Measurements from ENCODE around the gene GORASP1. TPM values are rescaled to one million over a fixed set of nuclear protein-coding genes. Genes with fewer than 3 reads are reported as not detected.
A peak's percentile ranks its signal among the peaks of the same experiment; 100 is the strongest.

GORASP1 gene
- total and polyA plus RNA-seq, 2 donors (not counting 1 experiment from before 2014, with no cell fraction given), result 32.1 to 37.5 TPM

DNA sequence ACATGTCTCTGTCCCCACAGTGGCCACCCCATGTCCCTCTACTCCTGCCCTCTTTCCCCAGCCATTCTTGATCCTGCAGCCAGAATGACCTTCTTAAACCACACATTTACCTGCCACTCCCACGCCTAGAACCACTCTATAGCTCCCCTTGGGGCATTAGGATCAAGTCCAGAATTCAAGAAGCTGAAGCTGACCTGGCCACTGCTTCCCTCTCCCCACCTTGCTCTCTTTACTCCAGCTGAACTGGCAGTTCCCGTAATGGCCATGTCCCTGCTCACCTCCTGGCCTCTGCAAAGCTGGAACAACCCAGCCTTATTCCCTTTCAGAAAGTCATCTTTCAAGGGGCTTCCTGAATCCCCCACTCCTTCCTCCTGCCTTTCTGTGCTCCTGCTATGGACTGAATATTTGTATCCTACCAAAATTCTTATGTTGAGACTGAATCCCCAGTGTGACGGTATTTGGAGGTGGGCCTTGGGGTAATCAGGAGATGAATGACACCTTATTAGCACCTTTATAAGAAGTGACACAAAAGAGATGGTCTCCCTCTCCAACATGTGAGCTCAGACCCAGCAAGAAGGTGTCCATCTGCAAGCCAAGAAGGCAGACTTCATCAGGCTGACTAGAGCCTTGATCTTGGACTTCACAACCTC, 42.2 kb upstream of the GORASP1 start:
- H3K27ac ChIP-seq (ENCODE audit: insufficient read depth, low read length), result no peak overlapping the region
- no peak overlapping the region for H3K4me2 ChIP-seq (ENCODE audit: extremely low read depth, insufficient read depth, low read length)
- H3K36me3 ChIP-seq (ENCODE audit: control insufficient read depth, insufficient read depth, low read length), result peaks cover 9% of the 10 kb centered on the region
- no peaks in the 10 kb centered on the region for H4K20me1 ChIP-seq (ENCODE audit: control insufficient read depth, extremely low read depth, insufficient read depth, low read length)
- TF ChIP-seq EZH2 (IDR thresholded peaks at IDR 0.05; ENCODE audit: low read length, missing control alignments), result no peak
- TF ChIP-seq, protein P1, sequence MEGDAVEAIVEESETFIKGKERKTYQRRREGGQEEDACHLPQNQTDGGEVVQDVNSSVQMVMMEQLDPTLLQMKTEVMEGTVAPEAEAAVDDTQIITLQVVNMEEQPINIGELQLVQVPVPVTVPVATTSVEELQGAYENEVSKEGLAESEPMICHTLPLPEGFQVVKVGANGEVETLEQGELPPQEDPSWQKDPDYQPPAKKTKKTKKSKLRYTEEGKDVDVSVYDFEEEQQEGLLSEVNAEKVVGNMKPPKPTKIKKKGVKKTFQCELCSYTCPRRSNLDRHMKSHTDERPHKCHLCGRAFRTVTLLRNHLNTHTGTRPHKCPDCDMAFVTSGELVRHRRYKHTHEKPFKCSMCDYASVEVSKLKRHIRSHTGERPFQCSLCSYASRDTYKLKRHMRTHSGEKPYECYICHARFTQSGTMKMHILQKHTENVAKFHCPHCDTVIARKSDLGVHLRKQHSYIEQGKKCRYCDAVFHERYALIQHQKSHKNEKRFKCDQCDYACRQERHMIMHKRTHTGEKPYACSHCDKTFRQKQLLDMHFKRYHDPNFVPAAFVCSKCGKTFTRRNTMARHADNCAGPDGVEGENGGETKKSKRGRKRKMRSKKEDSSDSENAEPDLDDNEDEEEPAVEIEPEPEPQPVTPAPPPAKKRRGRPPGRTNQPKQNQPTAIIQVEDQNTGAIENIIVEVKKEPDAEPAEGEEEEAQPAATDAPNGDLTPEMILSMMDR (conservative IDR thresholded peaks at IDR 0.05 in 1 of 2, IDR thresholded peaks at IDR 0.05 in 1 of 2; ENCODE audit: low read depth in 1 of 2, low read length in 2 of 2), result no peak
- no peak overlapping the region for H3K9ac ChIP-seq (ENCODE audit: insufficient read depth, low read length)
- peaks cover 57% of the 10 kb centered on the region for H3K4me1 ChIP-seq (ENCODE audit: control insufficient read depth, extremely low read depth, insufficient read depth, low read length)
- H3K9me3 ChIP-seq (ENCODE audit: control insufficient read depth, insufficient read depth, low read depth, low read length), result no peaks in the 10 kb centered on the region
- DNase-seq (ENCODE audit: low read depth in 2 of 2), result no peak
- no peak overlapping the region for H3K4me3 ChIP-seq (replicated peaks in 1 of 4; ENCODE audit: control extremely low read depth in 1 of 4, insufficient read depth in 1 of 4, low read depth in 3 of 4, low read length in 4 of 4)
- no peak overlapping the region for H2AFZ ChIP-seq (ENCODE audit: low read length)
- H3K27me3 ChIP-seq (ENCODE audit: control insufficient read depth, insufficient read depth, low read length), result no peaks in the 10 kb centered on the region
- H3K79me2 ChIP-seq (ENCODE audit: control insufficient read depth, insufficient read depth, low read length), result peaks cover 55% of the 10 kb centered on the region

DNA sequence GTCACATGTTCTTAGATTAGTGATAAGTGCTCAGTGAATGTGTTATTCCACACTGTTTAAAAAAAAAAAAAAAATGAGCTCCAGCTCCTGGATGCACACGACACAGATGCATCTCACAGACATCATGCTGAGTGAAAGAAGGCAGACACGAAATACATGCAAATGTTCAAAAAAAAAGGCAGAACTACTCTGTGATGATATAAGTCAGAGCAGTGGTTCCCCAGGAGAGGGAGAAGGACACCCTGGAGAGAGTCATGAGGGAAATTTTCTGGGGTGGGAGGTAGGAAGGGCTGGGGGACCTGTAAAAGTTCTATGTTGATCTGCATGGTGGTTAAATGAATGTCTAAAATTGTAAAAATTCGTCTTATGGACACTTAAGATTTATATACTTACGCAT, 41.6 kb upstream of the GORASP1 start:
- H4K20me1 ChIP-seq (ENCODE audit: control insufficient read depth, extremely low read depth, insufficient read depth, low read length), result no peaks in the 10 kb centered on the region
- no peaks in the 10 kb centered on the region for H3K9me3 ChIP-seq (ENCODE audit: control insufficient read depth, insufficient read depth, low read depth, low read length)
- no peaks in the 10 kb centered on the region for H3K27me3 ChIP-seq (ENCODE audit: control insufficient read depth, insufficient read depth, low read length)
- no peak overlapping the region for H3K9ac ChIP-seq (ENCODE audit: insufficient read depth, low read length)
- H3K27ac ChIP-seq (ENCODE audit: insufficient read depth, low read length), result no peak overlapping the region
- no peak overlapping the region for H2AFZ ChIP-seq (ENCODE audit: low read length)
- TF ChIP-seq, protein P1 (conservative IDR thresholded peaks at IDR 0.05 in 1 of 2, IDR thresholded peaks at IDR 0.05 in 1 of 2; ENCODE audit: low read depth in 1 of 2, low read length in 2 of 2), result no peak
- TF ChIP-seq EZH2 (IDR thresholded peaks at IDR 0.05; ENCODE audit: low read length, missing control alignments), result no peak
- peak overlapping the region; percentile 33 for H3K4me2 ChIP-seq (ENCODE audit: extremely low read depth, insufficient read depth, low read length)
- H3K36me3 ChIP-seq (ENCODE audit: control insufficient read depth, insufficient read depth, low read length), result peaks cover 12% of the 10 kb centered on the region
- no peak overlapping the region for H3K4me3 ChIP-seq (replicated peaks in 1 of 4; ENCODE audit: control extremely low read depth in 1 of 4, insufficient read depth in 1 of 4, low read depth in 3 of 4, low read length in 4 of 4)
- H3K4me1 ChIP-seq (ENCODE audit: control insufficient read depth, extremely low read depth, insufficient read depth, low read length), result peaks cover 55% of the 10 kb centered on the region
- peaks cover 55% of the 10 kb centered on the region for H3K79me2 ChIP-seq (ENCODE audit: control insufficient read depth, insufficient read depth, low read length)
- no peak for DNase-seq (ENCODE audit: low read depth in 2 of 2)

DNA sequence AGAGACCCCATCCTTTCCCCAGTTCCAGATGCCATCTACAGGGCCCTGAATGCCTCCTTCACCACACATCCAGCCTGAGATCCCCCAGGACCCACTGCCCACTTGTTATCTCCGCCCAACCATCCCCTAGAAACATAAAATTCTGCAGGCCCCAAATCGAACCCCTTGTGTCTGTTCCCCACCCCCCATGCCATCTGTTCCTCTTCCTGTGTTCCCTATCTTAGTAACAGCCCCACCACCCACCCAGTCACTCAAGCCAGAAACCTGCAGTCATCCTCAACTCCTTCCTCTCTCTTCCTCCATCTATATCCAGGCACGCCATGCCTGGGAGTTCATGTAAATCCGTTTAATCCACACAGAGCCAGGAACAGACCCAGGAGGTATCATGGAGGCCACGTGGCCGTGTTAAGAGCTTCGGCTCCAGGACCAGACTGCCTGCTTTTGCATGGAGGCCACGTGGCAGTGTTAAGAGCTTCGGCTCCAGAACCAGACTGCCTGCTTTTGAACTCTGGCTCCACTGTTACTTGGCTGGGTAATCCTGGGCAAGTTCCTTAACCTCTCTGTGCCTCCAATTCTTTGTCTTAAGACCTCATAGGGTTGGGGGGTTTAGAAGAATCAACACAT, 41.1 kb upstream of the GORASP1 start:
- no peak for DNase-seq (ENCODE audit: low read depth in 2 of 2)
- Histone ChIP-seq H3K9me3 (ENCODE audit: control insufficient read depth, insufficient read depth, low read depth, low read length) (no peaks in the 10 kb centered on the region), H4K20me1 (ENCODE audit: control insufficient read depth, extremely low read depth, insufficient read depth, low read length) (no peaks in the 10 kb centered on the region), H3K36me3 (ENCODE audit: control insufficient read depth, insufficient read depth, low read length) (peaks cover 17% of the 10 kb centered on the region), H3K4me1 (ENCODE audit: control insufficient read depth, extremely low read depth, insufficient read depth, low read length) (peaks cover 55% of the 10 kb centered on the region), H3K79me2 (ENCODE audit: control insufficient read depth, insufficient read depth, low read length) (peaks cover 56% of the 10 kb centered on the region), H3K9ac (ENCODE audit: insufficient read depth, low read length) (no peak overlapping the region), H3K4me2 (ENCODE audit: extremely low read depth, insufficient read depth, low read length) (peak overlapping the region; percentile 33), H3K27me3 (ENCODE audit: control insufficient read depth, insufficient read depth, low read length) (no peaks in the 10 kb centered on the region), H3K27ac (ENCODE audit: insufficient read depth, low read length) (peak overlapping the region; percentile 88), H3K4me3 (replicated peaks in 1 of 4; ENCODE audit: control extremely low read depth in 1 of 4, insufficient read depth in 1 of 4, low read depth in 3 of 4, low read length in 4 of 4) (no peak overlapping the region), H2AFZ (ENCODE audit: low read length) (no peak overlapping the region)
- TF ChIP-seq, protein P1 (conservative IDR thresholded peaks at IDR 0.05 in 1 of 2, IDR thresholded peaks at IDR 0.05 in 1 of 2; ENCODE audit: low read depth in 1 of 2, low read length in 2 of 2), result no peak
- TF ChIP-seq EZH2 (IDR thresholded peaks at IDR 0.05; ENCODE audit: low read length, missing control alignments), result no peak

Measured in fibroblast of lung (primary cell).